HuH-7.5 (cell line): ENCODE data around the gene E2F1.

Experiments
- DNase-seq: peaks from one replicate; pipeline ENCODE4 v3.0.0; 2011; ENCODE audit warnings: low spot score

The E2F1 gene

GRCh38 chr20:33671573-33672288 lies 14.5 kb downstream of the E2F1 start:
- no peak for DNase-seq

DNA sequence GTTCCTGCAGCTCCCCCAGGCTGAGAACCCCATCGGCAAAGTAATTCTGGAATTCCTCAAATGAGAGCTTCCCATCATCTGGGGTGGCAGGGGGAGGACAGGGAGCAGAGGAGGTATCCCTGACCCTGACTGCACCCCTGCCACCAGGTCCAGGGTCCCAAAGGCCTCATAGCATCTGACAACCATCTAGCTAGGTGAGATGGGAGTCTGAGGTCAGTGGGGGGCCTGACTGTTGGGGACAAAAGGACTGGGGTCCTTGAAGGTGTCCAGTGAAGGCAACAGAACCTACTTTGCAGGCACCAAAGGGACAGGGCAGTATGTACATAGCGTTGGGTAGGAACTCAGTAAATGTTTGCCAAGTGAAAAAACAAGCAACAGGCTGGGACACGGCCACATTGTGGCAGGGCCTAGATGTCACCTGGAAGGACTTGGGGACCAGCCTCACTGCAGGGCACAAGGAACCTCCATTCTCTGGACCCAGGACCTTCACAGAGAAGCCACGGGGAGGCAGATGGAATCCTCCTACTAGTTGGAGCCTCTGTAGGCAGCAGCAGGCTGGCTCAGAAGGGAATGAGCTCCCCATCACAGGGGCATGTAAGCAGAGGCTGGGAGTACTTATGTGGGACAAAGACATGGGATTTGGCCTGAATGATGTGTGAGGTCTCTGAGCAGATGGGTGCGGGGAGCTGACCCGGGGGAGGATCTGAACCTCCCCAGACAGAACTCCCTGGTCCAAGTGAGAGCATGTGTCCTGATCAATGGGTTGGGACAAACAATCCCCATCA lies 15.3 kb downstream of the E2F1 start:
- DNase-seq = no peak

GRCh38 chr20:33669873-33670640 lies 16.1 kb downstream of the E2F1 start:
- DNase-seq = no peak

DNA sequence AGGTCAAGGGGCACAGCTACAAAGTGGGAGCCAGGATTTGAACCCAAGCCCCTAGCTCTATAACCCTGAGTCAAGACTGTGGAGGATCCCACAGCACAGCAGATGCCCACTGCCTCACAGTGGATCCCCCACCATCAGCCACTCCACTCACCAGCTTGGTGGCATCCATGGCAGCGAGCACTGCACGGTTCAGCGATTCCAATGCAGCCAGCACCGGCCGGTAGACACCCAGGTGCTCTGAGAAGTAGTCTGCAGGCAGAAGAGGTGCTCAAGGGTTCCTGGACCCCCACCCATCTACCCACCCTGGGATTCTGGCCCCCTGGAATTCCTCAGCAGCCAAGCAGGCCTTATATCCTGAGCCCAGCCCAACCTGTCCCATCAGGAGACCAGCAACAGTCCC lies 17.0 kb downstream of the E2F1 start:
- no peak for DNase-seq

DNA sequence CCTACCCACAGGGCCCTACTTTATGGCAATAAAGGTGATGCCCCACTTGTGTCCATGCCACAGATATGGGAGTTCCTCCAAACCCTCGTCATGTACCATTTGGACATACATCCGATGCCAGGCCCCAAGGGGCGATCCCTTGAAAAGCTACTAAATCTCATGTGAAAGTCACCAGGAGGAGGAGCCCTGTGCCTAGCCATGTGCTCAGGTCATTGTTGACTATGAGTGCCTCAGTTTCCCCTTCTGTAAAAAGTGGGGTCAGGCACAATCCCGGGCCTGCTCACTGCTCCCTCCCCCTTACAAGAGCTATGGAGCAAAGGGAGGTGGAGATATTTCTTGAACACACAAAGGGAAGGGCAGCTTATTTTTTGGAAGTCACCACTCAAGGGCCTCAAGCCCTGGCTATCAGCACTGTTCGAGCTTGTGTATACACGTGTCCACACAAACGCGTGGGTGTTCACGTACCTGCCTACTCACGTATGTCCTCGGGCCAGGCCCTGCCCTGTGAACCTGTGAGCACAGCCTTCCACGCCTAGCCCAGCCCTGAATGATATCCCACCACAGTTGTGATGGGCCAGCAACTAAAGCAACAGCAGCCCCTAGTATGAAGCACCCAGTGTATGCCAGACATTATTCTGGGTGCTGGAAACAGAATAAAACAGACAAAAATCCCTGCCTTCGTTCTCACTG lies 17.6 kb downstream of the E2F1 start:
- no peak for DNase-seq

DNA sequence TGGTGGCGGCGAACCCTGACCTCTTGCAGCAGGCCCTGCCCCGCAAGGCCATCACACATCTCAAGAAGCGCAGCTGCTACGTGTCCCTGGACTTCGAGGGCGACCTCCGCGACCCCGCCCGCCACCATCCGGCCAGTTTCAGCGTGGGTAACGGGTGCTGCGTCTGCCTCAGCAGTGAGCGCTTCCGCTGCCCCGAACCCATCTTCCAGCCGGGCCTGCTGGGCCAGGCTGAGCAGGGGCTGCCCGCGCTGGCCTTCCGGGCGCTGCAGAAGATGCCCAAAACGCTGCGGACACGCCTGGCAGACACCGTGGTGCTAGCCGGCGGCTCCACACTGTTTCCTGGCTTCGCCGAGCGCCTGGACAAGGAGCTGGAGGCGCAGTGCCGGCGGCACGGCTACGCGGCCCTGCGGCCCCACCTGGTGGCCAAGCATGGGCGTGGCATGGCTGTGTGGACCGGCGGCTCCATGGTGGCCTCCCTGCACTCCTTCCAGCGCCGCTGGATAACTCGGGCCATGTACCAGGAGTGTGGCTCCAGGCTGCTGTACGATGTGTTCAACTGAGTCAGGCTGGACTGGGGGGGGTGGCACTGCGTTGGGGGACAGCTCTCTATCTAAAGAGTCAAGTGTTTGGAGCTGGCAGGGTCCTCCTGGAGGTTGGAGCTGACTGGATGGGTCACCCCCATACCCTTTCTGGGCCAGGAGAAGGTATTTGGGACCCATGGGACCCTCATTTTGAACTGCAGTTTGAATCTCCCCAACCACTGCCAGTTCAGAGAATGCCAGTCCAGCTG lies 18.3 kb downstream of the E2F1 start:
- DNase-seq = peak; percentile 99

DNA sequence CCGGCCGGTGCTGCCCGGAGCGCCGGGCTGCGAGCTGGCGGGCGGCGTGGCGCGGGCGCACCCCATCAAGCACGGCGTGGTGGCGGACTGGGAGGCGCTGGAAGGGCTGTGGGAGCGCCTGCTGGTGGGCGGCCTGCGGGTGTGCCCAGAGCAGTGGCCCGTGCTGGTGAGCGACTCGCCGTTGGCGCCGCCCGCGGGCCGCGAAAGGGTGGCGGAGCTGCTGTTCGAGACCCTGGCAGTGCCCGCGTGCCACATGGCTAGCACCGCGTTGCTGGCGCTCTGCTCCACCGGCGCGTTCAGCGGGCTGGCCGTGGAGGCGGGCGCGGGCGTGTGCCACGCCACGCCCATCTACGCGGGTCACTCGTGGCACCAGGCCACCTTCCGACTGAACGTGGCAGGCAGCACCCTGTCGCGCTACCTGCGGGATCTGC lies 18.9 kb downstream of the E2F1 start:
- DNase-seq = peak; percentile 70

- peak; percentile 100 for DNase-seq
Measured at GRCh38 chr20:33666293-33667244, 19.6 kb downstream of the E2F1 start, which contains the start of gene ACTL10. TSS of gene ACTL10 (plus strand) at chr20:33666943. CDS start at chr20:33667498, 555 bp downstream.

DNA sequence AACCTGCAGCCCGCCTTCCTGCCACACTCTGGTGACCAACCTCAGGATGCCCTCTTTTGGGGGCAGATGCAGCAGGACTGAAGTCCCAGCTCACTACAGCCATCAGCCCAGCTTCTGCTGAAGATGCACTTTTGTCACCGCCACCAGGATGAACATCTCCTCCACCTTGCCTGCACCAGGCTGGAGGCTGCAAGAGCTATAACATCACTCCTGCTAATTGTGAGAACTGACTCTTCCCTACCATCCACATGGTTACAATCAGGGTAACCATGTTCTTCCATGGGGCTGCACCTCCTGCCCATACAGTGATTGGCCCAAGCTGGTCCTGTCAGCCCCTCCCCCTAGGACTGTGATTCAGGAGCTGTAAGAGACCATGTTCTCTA lies 21.4 kb downstream of the E2F1 start:
- no peak for DNase-seq

- DNase-seq = no peak
Measured at GRCh38 chr20:33664085-33664761, 22.0 kb downstream of the E2F1 start.

DNA sequence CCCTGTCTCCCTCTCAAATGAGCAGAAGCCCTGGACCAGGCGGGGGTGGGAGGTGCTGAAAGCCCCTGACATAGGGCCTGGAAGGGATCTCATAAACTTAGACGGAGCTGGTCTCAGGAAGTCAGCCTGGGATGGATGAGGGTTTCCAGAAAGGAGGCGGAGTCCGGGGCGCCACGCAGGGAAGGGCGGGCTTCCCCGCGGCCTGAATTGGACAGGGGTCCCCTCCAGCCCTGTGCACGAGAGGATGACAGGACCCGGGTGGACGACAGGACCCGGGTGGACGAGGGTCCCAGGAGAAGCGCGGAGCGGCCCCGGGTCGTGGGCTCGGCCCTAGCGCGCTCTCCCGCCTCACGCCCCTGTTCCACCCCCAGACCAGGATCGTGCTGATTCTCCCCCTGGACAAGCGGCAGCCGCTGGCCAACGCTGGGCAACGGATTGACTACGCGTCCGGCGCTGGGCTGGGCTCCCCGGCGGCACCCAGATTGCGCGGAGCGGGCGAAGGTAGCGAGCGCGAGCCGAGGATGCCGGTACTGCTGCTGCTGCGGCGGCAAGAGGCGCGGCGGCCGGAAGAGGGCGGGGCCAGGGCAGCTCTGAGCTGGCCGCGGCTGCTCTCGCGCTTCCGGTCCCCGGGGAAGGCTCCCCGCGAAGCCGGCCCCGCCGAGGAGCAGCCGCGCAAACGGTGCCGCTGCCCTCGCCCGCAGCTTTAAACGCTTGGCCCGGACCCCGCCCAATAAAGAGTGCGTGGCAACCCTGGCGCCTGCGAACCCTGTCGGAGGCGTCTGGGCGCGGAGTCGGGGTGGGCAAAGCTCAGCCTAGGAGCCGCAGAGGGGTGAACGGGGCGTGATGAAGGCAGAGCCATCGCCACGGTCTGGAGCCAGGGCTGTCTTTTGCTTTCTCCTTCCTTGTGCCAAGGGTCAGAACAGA lies 22.8 kb downstream of the E2F1 start:
- DNase-seq = peak; percentile 93

GRCh38 chr20:33662172-33662571 lies 24.0 kb downstream of the E2F1 start, which contains the start of gene C20orf144:
TSS of gene C20orf144 (plus strand) at chr20:33662327. CDS start at chr20:33662346, 19 bp downstream.
- no peak for DNase-seq

DNA sequence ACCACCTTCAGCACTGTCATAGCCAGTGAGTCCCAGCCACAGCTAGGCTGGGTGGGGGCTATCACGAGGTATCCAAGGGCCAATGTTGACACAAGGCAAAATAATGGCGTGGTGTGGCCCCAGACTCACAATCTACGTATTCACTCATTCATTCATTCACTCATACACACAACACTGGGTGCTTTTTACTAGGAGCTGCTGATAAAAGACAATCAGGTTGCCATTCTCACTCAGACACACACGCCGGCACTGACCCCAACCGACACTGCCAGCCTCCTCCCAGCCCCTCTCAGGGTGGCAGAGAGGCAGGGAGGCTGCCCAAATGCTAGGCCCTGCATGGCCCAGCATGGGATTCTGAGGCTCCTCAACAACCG lies 25.5 kb downstream of the E2F1 start:
- no peak for DNase-seq

GRCh38 chr20:33660035-33660684 lies 26.0 kb downstream of the E2F1 start:
- no peak for DNase-seq

GRCh38 chr20:33659341-33660034 lies 26.7 kb downstream of the E2F1 start:
- no peak for DNase-seq

GRCh38 chr20:33658929-33659328 lies 27.3 kb downstream of the E2F1 start:
- no peak for DNase-seq

DNA sequence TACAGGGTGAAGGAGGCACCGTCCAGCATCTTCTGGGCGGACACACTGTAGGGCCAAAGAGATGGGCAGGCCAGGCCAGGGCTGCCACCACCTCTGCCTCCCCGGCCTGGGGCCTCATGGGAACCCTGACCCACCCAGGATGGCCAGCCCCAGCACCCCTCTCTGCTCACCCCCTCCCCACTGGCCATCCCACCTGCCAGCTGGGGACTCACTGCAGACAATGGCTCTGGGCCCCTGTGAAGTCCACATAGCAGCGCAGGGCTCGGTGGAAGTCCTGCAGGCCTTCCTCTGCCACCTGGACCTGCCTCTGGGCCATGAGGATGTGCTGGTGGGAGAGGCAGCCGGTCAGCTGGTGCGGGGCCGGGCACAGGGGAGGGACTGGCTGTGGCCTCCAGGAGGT lies 27.7 kb downstream of the E2F1 start:
- DNase-seq = no peak
